ENCODE data around the gene SNX10. TPM values are rescaled to one million over a fixed set of nuclear protein-coding genes. Genes with fewer than 3 reads are reported as not detected.

Gene SNX10
- total and polyA plus RNA-seq, 11 donors = 0.36 to 22.1 (median 1.1) TPM

- H3K27me3 ChIP-seq = peaks cover 0 to 9% (median 0%) of the 10 kb centered on the region in 9 donors
- ATAC-seq (no peak), DNase-seq (no peak)
- peak overlapping the region in 1 of 12 donors; percentile 40 for H3K4me3 ChIP-seq
- WGBS, 4 donors = 87 to 95% (median 92%) methylated on average over 3 of the region's 3 CpGs
- TF ChIP-seq CTCF (IDR thresholded peaks at IDR 0.05) (no peak), POLR2A (IDR thresholded peaks at IDR 0.05) (no peak)
- no peaks in the 10 kb centered on the region for H3K9me3 ChIP-seq
- no peak overlapping the region for H3K27ac ChIP-seq
- peaks cover 0 to 13% (median 0%) of the 10 kb centered on the region in 9 donors for H3K36me3 ChIP-seq
- peaks cover 0 to 12% (median 0%) of the 10 kb centered on the region in 12 donors for H3K4me1 ChIP-seq
- intact Hi-C loops (cut with DNase I) = loop anchor here in 4 of 10 donors (5.0 to 10.0 kb wide), 4 partner anchors 157 to 1107 kb away; partner anchors contain the start of genes CBX3 (in 2 of the 4), HNRNPA2B1 (in 2 of the 4) and HOXA9 (in 1 of the 4)
Observed at GRCh38 chr7:26361637-26362036, 70.0 kb downstream of the SNX10 start.

DNA sequence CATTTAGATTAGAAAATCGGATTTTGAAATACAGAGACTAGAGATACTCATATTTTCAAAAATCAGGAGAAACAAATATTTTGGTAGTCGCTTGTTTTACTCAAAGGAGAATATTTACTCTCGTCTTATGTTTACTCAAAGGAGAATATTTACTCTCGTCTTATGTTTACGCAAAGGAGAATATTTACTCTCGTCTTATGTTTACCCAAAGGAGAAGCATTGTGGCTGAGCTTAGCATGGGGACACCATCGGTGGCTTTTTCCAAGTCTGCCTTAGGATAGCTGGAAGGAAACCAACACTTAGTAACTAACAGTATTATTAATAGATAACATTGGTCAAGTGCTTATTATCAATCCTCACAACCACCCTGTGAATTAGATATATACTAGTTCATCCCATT, 71.8 kb downstream of the SNX10 start:
- no peaks in the 10 kb centered on the region for H3K9me3 ChIP-seq
- DNase-seq (no peak), ATAC-seq (no peak)
- intact Hi-C loops (cut with DNase I) = loop anchor here in 4 of 10 donors (5.0 to 10.0 kb wide), 4 partner anchors 159 to 1109 kb away; partner anchors contain the start of genes CBX3 (in 2 of the 4), HNRNPA2B1 (in 2 of the 4) and HOXA9 (in 1 of the 4)
- 86 to 91% (median 87%) methylated on average over 7 of the region's 7 CpGs for WGBS, 4 donors
- no peak overlapping the region for H3K4me3 ChIP-seq
- H3K4me1 ChIP-seq = peaks cover 0 to 12% (median 0%) of the 10 kb centered on the region in 12 donors
- no peak overlapping the region for H3K27ac ChIP-seq
- peaks cover 0 to 16% (median 0%) of the 10 kb centered on the region in 9 donors for H3K36me3 ChIP-seq
- no peak for TF ChIP-seq POLR2A (IDR thresholded peaks at IDR 0.05)
- TF ChIP-seq CTCF (IDR thresholded peaks at IDR 0.05) = no peak
- H3K27me3 ChIP-seq = peaks cover 0 to 28% (median 0%) of the 10 kb centered on the region in 9 donors

DNA sequence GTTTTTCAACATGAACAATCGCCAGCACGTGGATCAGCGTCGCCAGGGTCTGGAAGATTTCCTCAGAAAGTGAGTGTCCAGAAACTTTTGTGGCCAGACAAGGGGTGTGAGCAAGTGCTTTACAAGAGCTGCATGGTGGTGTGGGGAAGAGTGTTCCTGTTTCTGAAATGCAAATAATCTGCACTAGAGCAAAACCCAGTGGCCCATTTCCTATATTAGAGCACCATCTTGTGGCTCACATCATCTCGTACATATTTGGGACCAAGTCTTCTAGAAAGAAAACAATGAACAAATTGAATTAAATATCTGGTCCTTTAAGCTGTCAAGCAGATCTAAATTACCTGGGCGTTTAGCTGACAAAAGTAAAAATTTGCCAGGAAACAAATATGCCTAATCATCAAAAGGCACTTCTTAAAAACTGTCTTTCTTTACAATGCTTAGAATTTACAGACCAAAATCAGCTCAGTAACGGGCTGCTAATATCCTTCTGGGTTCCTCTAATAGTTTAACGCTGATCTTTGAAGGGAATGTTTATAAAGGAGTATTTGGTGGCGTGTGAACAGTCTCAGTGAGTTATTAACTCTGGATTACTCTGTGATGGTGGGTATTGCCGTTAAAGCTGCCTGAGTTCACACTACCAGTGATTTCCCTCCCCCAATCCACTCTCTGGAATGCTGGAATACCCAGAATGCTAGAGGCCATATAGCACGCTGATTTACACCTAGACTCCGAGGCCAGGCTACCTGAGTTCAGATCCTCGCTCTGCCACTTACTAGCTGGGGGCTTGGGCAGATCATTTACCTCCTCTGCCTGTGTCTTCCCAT, 73.6 kb downstream of the SNX10 start:
- ATAC-seq (peak; percentile 47 to 87 (median 84)), DNase-seq (peak in 2 of 5 donors; percentile 31 to 40)
- 35 to 43% (median 42%) methylated on average over 13 of the region's 13 CpGs for WGBS, 4 donors
- H3K36me3 ChIP-seq = peaks cover 0 to 16% (median 0%) of the 10 kb centered on the region in 9 donors
- H3K4me1 ChIP-seq = peaks cover 0 to 15% (median 0%) of the 10 kb centered on the region in 12 donors
- intact Hi-C loops (cut with DNase I) = loop anchor here (1.0 to 10.0 kb wide), 17 partner anchors 160 to 1110 kb away; partner anchors contain the start of genes CBX3 (in 3 of the 10), HNRNPA2B1 (in 3 of the 10) and HOXA9 (in 1 of the 10)
- no peaks in the 10 kb centered on the region for H3K9me3 ChIP-seq
- H3K4me3 ChIP-seq = no peak overlapping the region
- TF ChIP-seq POLR2A (IDR thresholded peaks at IDR 0.05) (no peak), CTCF (IDR thresholded peaks at IDR 0.05) (peak; percentile 36 to 84 (median 74))
- H3K27me3 ChIP-seq = peaks cover 0 to 44% (median 12%) of the 10 kb centered on the region in 9 donors
- H3K27ac ChIP-seq = no peak overlapping the region

- TF ChIP-seq POLR2A (IDR thresholded peaks at IDR 0.05) = no peak
- no peak for TF ChIP-seq CTCF (IDR thresholded peaks at IDR 0.05)
- H3K9me3 ChIP-seq = no peaks in the 10 kb centered on the region
- peaks cover 0 to 16% (median 0%) of the 10 kb centered on the region in 9 donors for H3K36me3 ChIP-seq
- H3K27ac ChIP-seq = no peak overlapping the region
- intact Hi-C loops (cut with DNase I) = loop anchor here (1.0 to 10.0 kb wide), 17 partner anchors 161 to 1111 kb away; partner anchors contain the start of genes CBX3 (in 3 of the 10), HNRNPA2B1 (in 3 of the 10) and HOXA9 (in 1 of the 10)
- H3K27me3 ChIP-seq = peaks cover 3 to 50% (median 16%) of the 10 kb centered on the region in 9 donors
- DNase-seq (no peak), ATAC-seq (no peak)
- H3K4me1 ChIP-seq = peaks cover 0 to 17% (median 0%) of the 10 kb centered on the region in 12 donors
- no peak overlapping the region for H3K4me3 ChIP-seq
Observed at GRCh38 chr7:26365901-26366275, 74.2 kb downstream of the SNX10 start.
